ENCODE measurements around the gene ELOF1.
"Not testable (repeated sequence)": the region's sequence is repeated elsewhere in the genome, so short reads cannot be mapped to it uniquely, and the experiment has no call there.

Gene ELOF1

DNA sequence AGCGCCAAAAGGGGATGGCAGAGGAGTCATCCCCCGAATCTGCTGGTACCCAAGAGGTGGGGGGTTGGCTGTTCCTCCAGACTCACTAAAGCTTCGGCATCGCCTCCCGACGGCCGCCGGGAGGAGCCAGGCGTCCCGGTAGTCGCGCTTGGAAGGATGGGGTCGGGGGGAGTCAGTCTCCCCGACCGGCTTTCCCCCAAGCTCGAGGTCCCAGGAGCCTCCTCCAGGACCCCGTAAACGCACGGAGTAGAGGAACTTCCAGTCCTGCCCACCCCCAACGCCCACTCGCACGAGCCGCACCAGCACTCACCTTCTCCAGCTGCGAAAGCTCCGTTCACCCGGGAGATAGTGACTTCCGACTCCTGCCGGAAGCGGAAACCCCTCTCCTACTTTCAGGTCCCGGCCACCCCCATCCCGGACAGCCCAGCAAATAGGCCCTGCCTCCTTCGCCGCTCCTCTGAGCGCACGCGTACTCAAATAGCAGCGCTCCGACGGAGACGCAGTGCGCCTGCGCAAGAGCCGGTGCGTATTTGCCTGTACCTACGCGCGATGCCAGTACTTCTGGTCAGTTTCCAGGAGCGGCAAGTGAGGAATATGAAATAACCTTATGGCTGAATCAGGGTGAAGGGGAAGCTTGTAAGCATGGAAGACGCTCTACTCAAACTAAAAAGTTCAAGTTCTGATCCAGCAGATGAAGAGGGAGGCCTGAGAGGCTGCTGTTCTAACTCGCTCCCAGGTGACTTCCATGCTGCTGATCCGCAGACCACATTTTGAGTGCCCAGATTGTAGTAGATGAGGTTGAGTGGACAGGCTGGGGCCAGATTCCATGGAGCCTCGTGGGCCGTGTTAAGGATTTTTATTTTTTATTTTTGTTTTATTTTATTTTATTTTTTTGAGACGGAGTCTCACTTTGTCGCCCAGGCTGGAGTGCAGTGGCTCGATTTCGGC is at the start of gene ELOF1:
ELOF1 (minus strand) TSS at position 350 of the 948 bp plus-strand sequence. CDS start 4,883 bp downstream, outside the sequence.
- DNase-seq: peak; percentile 97 to 98

DNA sequence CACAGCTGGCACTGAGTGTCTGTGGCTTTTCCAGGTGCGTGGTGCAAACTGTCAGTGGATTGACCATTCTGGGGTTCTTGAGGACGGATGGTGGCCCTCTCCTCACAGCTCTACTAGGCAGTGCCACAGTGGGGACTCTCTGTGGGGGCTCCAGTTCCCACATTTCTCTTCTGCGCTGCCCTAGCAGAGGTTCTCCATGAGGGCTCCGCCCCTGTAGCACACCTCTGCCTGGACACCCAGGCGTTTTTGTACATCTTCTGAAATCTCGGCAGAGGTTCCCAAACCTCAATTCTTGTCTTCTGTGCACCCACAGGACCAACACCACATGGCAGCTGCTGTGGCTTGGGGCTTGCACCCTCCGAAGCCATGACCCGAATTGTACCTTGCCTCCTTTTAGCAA is 47.5 kb upstream of the ELOF1 start:
- DNase-seq: no peak

DNA sequence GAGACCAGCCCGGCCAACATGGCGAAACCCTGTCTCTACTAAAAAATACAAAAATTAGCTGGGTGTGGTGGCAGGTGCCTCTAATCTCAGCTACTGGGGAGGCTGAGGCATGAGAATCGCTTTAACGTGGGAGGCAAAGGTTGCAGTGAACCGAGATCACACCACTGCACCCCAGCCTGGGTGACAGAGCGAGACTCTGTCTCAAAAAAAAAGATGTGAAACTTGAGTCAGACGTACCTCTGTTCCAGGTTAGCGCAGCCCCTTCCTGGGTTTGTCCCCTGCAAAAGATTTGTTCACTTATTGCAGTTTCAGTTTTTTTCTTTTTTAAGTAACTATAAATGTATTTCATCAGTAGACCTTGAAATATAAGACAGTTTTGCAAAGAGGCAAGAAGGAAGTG is 40.7 kb upstream of the ELOF1 start:
- DNase-seq: not testable (repeated sequence)

DNA sequence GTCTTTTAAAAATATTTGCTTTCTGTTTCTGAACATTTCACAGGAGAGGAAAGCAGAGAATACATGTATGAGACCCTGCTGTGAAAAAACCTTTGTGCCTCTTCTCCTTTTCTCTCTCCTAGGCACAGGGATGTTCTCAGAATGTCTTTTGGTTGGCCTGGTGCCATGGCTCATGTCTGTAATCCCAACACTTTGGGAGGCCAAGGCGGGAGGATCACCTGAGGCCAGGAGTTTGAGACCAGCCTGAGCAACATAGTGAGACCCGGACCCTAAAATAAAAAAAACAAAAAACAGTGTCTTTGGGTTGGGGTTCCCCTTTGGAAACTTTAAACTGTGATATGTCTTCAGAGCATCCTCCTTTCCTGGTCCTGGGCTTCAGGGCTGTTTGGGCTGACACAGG is 39.7 kb upstream of the ELOF1 start:
- DNase-seq: no peak

DNA sequence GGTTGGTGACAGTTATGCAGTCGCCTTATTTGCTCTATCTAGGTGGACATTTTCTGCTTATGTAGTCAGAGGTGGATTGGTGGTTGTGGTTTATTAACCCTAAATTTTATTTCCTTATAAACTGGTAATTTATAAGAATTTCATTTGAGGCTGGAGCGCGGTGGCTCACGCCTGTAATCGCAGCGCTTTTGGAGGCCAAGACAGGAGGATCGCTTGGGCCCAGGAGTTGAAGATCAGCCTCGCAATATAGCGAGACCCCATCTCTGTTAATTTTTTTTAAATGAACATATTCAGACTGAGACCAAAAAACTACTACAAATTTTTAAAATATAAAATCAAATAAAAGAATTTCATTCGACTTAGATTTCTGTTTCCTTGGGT is 39.1 kb upstream of the ELOF1 start:
- no peak for DNase-seq

DNA sequence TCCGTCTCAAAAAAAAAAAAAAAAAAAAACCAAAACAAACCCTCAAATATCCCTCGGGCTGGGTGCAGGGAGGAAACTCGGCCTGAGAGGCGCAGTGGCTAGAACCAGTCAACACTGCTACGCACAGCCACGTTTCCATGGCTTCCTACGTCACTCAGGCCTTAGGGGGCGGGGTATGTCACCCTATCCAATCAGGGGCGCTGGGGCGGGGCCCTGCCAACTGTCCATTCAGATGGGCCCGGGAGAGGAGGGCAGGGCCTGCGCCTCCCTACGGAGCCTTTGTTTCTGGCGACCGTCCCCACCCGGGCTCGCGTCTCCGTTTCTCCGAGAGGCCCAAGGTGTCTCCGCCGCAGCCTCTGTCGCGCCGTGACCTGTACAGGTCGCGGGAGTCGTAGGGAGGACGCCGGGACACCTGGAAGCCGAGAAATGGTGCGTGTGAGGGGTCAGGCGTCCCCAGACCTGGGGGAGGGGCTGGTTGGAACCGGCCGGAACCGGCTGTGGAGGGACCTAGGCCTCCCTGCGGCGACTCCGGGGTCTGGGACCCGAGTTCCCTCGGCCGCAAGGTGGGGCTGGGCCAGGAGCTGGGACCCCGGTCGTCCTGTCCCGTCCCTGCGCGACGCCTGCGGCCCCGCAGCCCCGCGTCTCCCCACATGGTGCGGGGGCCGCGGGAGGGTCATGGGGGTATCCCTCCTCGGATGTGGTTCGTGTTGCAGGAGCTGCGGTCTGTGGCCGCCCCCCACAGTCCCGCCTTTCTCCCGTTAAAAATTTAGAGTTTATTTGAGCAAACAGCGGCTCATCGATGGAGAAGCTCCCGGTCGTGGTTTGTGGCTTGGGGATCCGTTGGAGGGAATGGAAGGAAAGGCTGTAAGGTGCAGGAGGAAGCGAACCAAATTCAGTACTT is 38.4 kb upstream of the ELOF1 start, which contains the start of gene ZNF627:
ZNF627 (plus strand) TSS at position 282 of the 901 bp plus-strand sequence; CDS start at position 427, 145 bp downstream.
- DNase-seq: peak; percentile 98 to 99

DNA sequence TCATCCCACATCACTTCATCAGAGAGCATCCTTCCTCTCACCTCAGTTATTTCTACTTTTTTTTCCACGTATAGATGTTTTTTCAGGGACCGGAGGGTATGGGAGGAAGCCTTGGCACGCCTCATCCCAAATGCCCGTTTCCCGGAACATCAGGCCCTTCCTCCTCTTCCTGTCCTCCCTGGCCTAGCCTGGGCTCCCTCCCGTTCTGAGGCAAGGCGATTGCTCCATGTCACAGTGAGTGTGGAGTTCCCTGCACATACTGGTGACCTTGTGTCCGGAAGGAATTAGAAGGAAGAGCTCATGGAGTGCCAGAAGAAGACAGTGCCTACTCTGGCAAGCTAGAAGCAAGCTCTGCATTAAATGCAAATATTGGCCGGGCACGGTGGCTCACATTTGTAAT is 37.1 kb upstream of the ELOF1 start:
- no peak for DNase-seq

DNA sequence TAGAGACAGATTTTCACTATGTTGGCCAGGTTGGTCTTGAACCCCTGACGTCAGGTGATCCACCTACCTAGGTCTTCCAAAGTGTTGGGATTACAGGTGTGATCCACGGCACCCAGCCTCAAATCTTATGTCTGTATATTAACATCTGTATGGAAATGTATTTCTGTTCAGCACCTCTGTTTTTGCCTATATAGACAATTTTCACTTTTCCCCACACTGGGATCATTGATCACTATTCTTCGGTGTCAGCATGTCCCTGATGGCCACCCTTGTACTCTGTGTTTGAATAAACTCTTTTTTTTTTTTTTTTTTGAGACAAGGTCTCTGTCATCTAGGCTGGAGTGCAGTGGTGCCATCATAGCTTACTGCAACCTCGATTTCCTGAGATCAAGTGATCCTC is 35.1 kb upstream of the ELOF1 start:
- no peak for DNase-seq

DNA sequence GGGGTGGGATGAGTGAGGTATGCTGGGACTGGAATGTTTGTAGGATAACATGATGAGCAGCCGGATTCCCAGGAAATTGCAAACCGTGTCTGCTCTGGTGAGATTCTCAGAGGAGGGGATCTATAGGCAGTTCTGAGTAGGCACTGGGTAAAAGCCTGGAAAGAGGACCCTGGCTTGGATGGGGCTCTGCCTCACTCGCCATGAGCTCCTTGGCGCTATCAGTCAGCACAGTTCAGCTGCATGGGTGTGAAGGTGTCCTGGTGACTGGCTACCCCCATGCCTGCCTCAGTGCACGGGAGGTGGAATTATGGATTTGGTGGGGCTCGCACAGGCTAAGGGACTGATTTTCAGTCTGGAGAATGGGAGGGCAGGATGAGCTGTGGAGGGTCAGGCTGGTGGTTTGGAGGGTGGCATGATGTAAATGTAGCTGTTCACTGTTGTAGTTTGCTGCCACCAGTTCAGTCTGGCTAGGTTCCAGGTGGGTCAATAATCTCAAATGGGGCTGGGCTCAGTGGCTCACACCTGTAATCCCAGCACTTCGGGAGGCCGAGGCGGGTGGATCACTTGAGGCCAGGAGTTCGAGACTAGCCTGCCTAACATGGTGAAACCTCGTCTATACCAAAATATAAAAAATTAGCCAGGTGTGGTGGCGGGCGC is 29.1 kb upstream of the ELOF1 start:
- DNase-seq: no peak

DNA sequence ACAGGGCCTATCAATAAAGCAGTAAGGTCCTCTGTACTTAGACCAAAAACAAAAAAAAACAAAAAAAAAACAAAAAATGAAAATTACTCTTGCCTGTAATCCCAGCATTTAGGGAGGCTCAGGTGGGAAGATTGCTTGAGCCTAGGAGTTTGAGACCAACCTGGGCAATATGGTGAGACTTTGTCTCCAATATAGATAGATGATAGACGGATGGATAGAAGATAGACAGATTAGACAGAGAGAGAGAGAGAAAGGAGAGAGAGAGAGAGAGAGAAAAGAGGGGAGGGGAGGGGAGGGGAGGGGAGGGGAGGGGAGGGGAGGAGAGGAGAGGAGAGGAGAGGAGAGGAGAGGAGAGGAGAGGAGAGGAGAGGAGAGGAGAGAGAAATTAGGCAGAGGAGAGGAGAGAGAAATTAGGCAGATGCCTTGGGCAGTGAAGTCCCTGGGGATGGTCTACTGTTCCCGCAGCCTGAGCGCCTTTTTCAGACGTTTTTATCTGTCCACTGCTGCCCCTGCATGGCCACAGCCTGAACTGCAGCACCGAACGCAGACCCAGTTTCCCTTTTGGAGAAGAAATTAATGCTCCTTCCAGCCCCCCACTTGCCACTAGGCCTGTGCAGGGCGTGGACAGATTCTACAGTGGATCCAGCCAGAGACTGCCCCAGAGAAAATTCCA is 28.4 kb upstream of the ELOF1 start:
- DNase-seq: peak; percentile 83 to 85

DNA sequence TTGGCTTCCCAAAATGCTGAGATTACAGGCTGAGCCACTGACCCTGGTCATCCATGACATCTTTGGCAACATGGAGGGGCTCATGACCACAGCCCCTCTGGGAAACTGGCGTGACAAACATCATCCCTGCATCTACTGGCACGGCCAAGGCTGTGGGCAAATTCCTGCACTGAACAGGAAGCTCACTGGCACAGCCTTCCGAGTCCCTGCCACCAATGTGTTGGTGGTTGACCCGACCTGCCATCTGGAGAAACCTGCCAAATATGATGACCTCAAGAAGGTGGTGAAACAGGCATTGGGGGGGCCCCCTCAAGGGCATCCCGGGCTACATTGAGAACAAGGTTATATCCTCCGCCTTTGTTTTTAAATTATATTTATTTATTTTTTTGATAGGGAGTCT is 27.3 kb upstream of the ELOF1 start:
- DNase-seq: no peak

DNA sequence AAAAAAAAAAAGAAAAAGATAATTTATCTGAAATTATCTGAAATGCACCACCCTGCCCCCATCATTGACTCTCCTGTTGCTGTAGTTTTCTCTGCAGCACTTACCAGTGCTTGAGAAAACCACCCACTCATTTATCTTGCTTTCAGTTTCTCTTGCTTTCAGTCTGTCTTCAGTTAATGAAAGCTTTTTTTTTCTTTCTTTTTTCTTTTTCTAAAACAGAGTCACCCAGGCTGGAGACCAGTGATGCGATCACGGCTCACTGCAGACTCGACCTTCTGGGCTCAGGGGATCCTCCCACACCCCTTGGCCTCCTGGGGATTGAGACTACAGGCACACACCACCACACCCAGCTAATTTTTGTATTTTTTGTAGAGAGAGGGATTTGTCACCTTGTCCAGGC is 22.7 kb upstream of the ELOF1 start:
- peak; percentile 53 for DNase-seq

DNA sequence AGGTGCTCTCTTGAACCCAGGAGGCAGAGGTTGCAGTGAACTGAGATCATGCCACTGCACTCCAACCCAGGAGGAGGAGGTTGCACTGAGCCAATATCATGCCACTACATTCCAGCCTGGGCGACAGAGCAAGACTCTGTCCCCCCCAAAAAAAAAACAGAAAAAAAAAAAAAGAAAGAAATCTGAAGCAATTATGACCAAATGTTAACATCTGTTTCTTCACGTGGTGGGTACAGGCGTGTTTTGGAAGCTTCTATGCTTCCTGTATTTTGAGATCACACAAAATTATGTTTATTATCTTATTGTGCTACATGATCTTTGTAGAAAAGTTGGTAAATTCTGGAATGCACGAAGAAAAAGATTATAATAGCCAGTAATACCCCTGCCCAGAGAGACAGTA is 21.1 kb upstream of the ELOF1 start:
- DNase-seq: no peak

DNA sequence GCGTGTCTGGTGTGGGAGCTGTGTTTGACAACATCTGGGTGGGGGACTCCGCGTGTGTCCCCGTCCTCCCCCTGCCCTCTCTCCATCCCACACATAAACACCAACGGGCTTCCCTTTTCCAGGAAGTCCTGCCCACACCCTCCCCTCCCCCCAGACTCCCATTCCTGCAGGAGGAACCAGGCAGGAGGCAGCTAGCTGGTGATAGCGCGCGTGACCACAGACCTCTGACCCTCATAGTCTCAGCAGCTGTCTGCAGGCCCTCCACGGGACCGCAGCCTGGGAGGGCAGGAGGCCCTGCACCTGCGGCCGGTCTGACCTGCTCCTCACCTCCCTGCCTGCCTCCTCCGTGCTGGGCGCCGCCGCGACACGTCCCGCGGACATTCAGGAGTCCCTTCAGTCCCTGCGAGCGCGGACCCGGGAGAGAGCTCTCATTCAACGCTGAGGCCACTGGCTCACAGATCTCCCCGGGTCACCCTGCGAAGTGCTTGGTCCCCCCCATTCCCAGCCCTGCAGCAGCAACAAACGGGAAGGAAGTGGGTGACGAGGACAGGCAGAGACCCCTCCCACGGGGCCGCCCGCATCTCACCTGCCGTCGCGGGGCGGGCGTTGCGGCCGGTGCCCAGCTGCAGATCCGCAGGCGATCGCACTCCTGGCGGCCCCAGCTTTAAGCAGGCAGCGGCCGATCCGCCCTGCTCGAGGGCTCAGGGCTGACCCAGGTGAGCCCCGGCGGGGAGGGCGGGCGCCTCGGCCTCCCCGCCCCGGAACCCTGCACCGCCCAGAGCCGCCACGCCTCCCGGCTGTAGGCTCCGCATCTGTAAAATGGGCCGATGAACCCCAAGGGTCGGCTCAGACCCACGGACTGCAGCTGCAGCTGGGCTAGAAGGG is 19.5 kb upstream of the ELOF1 start:
- peak; percentile 42 to 48 for DNase-seq

DNA sequence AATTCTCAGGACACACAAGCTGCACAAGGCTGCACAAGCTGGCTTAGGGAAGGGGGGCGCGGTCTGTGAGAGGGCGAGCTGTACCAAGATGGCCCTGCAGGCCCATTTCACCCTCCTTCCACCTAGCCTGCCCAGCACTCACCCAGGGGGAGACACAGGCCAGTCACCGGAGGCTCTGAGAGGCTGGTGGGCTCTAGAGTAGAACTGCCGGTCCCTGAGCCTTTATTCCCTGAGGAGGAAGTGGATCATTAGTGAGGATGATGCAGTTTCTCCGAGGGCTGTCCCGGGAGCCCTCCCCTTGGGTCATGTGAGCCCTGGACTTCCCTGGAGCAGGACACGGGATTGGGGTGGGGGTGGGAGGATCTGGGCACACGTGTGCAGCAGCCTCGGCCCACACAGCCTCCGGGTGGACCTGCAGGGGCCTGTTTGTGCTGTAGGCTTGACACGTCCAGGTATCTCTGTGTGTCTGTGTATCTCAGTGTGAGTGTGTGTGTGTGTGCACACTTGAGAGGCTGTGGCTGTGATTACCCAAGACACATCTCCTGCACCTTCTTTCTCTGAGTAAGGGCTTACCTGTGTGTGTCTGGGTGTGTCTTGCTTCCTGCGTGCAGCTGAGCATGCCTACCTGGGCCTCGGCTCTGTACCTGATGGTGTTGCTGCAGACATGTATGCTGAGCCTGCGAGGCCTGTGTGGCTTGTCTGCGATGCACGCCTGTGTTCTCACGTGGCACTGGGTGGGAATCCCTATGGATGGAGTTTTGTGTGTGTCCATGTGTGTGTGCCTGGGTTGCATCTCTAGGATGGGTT is 18.6 kb upstream of the ELOF1 start, which contains the start of gene ACP5:
ACP5 (minus strand) TSS at position 195 of the 807 bp plus-strand sequence. CDS start 328 bp downstream, outside the sequence.
- no peak for DNase-seq

DNA sequence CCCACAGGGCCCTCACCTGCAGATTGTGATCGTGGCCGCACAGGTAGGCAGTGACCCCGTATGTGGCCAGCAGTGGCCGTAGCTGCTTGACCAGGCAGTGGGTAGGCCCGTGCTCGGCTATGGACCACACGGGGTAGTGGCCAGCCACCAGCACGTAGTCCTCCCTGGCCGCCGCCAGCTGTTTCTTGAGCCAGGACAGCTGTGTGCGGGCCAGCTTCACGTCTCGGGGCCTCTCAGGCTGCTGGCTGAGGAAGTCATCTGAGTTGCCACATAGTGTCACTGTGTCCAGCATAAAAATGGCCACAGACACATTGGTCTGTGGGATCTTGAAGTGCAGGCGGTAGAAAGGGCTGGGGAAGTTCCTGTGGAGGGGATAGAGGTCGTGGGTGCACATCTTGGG is 17.2 kb upstream of the ELOF1 start:
- no peak for DNase-seq

DNA sequence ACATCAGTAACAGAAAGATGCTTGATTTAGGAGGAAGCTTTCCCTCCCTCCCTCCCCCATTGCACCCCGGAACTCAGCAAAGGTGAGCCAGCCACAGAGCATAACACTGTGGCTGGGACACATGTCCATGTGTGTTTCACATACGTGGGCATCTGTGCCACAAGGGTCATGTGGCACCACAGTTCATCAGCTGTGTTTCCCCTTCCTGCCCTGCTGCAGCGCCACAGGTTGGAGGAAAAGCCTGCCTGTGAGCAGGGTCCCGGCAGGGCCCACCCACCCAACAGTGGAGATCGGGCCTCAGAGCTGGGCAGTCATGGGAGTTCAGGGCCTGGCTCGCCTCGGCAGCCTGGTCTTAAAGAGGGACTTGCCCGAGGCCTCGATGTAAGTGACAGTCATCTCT is 15.7 kb upstream of the ELOF1 start:
- DNase-seq: no peak

DNA sequence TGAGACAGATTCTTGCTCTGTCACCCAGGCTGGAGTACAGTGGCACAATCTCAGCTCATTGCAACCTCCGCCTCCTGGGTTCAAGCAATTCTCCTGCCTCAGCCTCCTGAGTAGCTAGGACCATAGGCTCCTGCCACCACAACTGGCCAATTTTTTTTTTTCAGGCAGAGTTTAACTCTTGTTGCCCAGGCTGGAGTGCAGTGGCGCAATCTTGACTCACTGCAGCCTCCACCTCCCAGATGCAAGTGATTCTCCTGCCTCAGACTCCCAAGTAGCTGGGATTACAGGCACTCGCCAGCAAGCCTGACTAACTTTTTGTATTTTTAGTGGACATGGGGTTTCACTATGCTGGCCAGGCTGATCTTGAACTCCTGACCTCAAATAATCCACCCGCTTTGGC is 14.7 kb upstream of the ELOF1 start:
- DNase-seq: not testable (repeated sequence)

DNA sequence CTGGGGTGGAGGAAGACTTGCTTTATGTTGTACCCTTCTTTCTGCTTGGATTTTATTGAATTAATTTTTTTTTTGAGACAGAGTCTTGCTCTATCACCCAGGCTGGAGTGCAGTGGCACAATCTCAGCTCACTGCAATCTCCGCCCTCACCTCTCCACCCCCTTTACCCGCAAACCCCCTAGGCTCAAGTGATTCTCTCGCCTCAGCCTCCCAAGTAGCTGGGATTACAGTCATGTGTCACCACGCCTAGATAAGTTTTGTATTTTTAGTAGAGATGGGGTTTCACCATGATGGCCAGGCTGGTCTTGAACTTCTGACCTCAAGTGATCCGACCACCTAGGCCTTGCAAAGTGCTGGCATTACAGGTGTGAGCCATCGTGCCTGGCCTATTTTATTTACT is 14.3 kb upstream of the ELOF1 start:
- not testable (repeated sequence) for DNase-seq

DNA sequence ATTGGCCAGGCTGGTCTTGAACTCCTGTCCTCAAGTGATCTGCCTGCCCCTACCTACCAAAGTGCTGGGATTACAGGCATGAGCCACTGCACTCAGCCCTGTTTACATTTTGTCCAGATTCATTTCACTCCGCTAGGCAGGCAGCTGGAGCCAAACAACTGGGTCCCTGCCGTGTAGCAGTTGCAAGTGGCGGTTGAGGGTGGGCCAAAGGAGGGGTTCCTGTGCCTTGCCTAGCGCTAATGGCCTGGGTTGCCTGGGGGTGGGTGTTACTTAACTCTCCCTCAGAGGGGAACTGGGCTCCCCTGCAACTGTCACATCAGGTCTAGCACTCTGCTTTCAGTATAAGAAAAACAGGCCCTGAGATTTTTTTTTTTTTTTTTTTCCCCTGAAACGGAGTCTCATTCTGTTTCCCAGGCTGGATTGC is 11.0 kb upstream of the ELOF1 start:
- DNase-seq: no peak
